ENCODE measurements around the gene MBOAT2.

The MBOAT2 gene

DNA sequence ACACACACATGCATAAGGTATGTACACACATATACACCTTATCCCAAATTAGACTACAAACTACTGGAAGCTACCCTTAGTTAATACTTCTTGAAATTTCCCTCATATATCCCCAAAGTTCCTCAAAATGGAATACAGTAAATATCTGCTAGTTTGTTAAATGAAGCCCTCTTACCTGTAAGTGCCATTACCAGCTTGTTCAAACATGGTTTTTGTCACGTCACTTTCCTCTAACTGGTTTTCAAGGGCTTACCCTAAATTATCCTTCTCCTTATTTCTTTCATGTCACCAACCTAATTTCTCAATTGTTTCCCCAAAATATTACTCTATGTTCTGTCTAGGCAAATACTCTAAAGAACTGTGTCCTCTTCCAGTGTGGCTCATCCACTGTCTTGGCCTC is 141.7 kb downstream of the MBOAT2 start:
- Histone ChIP-seq H3K27me3 (ENCODE audit: control insufficient read depth, insufficient read depth, low read length) (no peaks in the 10 kb centered on the region), H2AFZ (no peak overlapping the region), H3K9ac (no peak overlapping the region), H3K79me2 (no peaks in the 10 kb centered on the region), H3K27ac (no peak overlapping the region), H3K4me3 (ENCODE audit: low read depth, low read length) (no peak overlapping the region), H3K36me3 (ENCODE audit: control insufficient read depth, insufficient read depth, low read length) (no peaks in the 10 kb centered on the region), H3K4me2 (ENCODE audit: low read length) (no peak overlapping the region), H3K4me1 (no peaks in the 10 kb centered on the region), H3K9me3 (ENCODE audit: control insufficient read depth, low read length) (no peaks in the 10 kb centered on the region)
- TF ChIP-seq, protein P1, sequence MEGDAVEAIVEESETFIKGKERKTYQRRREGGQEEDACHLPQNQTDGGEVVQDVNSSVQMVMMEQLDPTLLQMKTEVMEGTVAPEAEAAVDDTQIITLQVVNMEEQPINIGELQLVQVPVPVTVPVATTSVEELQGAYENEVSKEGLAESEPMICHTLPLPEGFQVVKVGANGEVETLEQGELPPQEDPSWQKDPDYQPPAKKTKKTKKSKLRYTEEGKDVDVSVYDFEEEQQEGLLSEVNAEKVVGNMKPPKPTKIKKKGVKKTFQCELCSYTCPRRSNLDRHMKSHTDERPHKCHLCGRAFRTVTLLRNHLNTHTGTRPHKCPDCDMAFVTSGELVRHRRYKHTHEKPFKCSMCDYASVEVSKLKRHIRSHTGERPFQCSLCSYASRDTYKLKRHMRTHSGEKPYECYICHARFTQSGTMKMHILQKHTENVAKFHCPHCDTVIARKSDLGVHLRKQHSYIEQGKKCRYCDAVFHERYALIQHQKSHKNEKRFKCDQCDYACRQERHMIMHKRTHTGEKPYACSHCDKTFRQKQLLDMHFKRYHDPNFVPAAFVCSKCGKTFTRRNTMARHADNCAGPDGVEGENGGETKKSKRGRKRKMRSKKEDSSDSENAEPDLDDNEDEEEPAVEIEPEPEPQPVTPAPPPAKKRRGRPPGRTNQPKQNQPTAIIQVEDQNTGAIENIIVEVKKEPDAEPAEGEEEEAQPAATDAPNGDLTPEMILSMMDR (IDR thresholded peaks at IDR 0.05): no peak

DNA sequence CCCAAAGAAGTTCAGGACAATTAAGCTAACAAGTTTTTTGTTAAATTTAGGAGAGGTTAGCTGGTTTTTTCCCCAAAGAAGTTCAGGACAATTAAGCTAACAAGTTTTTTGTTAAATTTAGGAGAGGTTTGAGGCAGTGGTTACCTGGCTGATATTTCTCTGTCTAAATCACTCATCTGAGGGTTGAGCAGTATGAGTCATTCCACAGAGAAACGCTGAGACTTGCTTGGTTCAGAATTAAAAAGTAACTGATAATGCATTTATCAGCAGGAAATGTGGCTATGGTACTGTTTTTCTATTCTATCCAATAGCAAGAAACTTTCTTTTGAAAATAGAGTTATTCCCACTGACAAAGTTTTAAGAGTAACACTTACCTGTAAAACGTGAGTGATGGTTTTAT is 143.2 kb downstream of the MBOAT2 start:
- Histone ChIP-seq H2AFZ (no peak overlapping the region), H3K36me3 (ENCODE audit: control insufficient read depth, insufficient read depth, low read length) (no peaks in the 10 kb centered on the region), H3K27me3 (ENCODE audit: control insufficient read depth, insufficient read depth, low read length) (no peaks in the 10 kb centered on the region), H3K4me1 (no peaks in the 10 kb centered on the region), H3K4me3 (ENCODE audit: low read depth, low read length) (no peak overlapping the region), H3K4me2 (ENCODE audit: low read length) (no peak overlapping the region), H3K79me2 (no peaks in the 10 kb centered on the region), H3K9ac (no peak overlapping the region), H3K27ac (no peak overlapping the region), H3K9me3 (ENCODE audit: control insufficient read depth, low read length) (no peaks in the 10 kb centered on the region)
- TF ChIP-seq, protein P1 (IDR thresholded peaks at IDR 0.05): no peak

DNA sequence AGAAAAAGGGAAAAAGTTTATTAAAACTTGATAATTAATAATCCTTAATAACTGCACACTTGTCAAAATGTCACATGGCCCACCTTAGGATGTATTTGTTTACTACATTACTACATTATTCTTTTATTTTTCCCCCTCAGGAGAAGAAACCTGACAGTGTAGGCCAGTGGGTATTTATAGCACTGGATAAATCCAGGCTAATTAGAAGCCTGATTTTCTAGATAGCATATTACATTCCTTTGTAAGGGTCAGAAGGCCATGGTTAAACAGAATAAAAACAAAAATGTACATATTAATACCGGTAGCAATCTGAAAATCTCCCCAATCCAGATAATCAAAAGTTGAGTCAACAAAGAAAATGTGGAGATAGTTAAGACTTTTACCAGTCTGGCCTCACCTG is 144.6 kb downstream of the MBOAT2 start:
- H3K9me3 ChIP-seq (ENCODE audit: control insufficient read depth, low read length): no peaks in the 10 kb centered on the region
- TF ChIP-seq, protein P1 (IDR thresholded peaks at IDR 0.05): no peak
- no peak overlapping the region for H3K9ac ChIP-seq
- H3K4me2 ChIP-seq (ENCODE audit: low read length): no peak overlapping the region
- H3K27me3 ChIP-seq (ENCODE audit: control insufficient read depth, insufficient read depth, low read length): no peaks in the 10 kb centered on the region
- no peaks in the 10 kb centered on the region for H3K36me3 ChIP-seq (ENCODE audit: control insufficient read depth, insufficient read depth, low read length)
- no peak overlapping the region for H3K27ac ChIP-seq
- no peaks in the 10 kb centered on the region for H3K79me2 ChIP-seq
- H3K4me3 ChIP-seq (ENCODE audit: low read depth, low read length): no peak overlapping the region
- no peak overlapping the region for H2AFZ ChIP-seq
- H3K4me1 ChIP-seq: no peaks in the 10 kb centered on the region

DNA sequence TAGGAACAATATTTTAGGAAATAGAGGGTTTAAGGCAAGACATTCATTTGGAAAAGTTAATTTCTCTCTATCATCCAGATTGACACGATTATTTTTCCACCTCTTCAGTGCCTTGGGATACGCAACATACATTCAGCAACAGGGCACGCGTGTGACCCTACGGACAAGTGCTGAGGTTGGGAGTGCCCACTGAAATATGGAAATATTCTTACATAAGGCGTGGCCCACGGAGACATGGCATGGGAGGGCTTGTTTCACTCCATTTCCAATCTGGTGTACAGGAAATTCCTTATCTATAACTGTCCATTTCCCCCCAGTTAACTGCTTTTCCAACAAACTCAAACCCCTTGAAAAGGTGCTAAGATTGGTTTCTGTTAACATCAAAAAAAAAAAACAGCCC is 145.2 kb downstream of the MBOAT2 start:
- no peak overlapping the region for H3K4me3 ChIP-seq (ENCODE audit: low read depth, low read length)

DNA sequence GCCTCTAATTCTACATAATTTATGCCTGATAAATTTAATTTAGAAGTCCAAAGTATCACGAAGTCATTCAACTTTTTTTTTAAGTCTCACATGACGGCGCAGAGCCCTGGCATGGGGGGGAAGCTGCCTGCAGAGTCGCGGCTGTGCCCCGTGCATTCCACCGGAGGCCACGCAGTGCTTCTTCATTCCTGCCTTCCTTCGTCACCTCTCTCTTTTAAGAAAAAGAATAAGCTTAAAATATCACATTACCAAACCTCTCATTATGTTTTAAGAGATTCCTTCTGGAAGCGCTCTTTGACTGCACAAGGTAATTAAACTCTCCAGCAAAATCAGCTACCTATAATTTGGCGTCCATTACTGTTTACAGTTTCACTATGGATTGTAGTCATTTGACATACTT is 145.8 kb downstream of the MBOAT2 start:
- no peak overlapping the region for H3K4me2 ChIP-seq (ENCODE audit: low read length)
- no peak overlapping the region for H3K9ac ChIP-seq
- no peaks in the 10 kb centered on the region for H3K36me3 ChIP-seq (ENCODE audit: control insufficient read depth, insufficient read depth, low read length)
- H2AFZ ChIP-seq: no peak overlapping the region
- H3K79me2 ChIP-seq: no peaks in the 10 kb centered on the region
- no peaks in the 10 kb centered on the region for H3K4me1 ChIP-seq
- TF ChIP-seq, protein P1 (IDR thresholded peaks at IDR 0.05): no peak
- no peaks in the 10 kb centered on the region for H3K27me3 ChIP-seq (ENCODE audit: control insufficient read depth, insufficient read depth, low read length)
- H3K9me3 ChIP-seq (ENCODE audit: control insufficient read depth, low read length): no peaks in the 10 kb centered on the region
- H3K27ac ChIP-seq: no peak overlapping the region
- H3K4me3 ChIP-seq (ENCODE audit: low read depth, low read length): no peak overlapping the region

More for the DNA sequence above, 145.2 kb downstream of the MBOAT2 start:
- TF ChIP-seq, protein P1 (IDR thresholded peaks at IDR 0.05): no peak
- no peak overlapping the region for H2AFZ ChIP-seq
- H3K9ac ChIP-seq: no peak overlapping the region
- H3K27me3 ChIP-seq (ENCODE audit: control insufficient read depth, insufficient read depth, low read length): no peaks in the 10 kb centered on the region
- H3K4me2 ChIP-seq (ENCODE audit: low read length): no peak overlapping the region
- no peaks in the 10 kb centered on the region for H3K36me3 ChIP-seq (ENCODE audit: control insufficient read depth, insufficient read depth, low read length)
- no peaks in the 10 kb centered on the region for H3K4me1 ChIP-seq
- no peaks in the 10 kb centered on the region for H3K9me3 ChIP-seq (ENCODE audit: control insufficient read depth, low read length)
- no peak overlapping the region for H3K27ac ChIP-seq
- H3K79me2 ChIP-seq: no peaks in the 10 kb centered on the region
